Measurements from ENCODE around the gene SIAH1.

DNA sequence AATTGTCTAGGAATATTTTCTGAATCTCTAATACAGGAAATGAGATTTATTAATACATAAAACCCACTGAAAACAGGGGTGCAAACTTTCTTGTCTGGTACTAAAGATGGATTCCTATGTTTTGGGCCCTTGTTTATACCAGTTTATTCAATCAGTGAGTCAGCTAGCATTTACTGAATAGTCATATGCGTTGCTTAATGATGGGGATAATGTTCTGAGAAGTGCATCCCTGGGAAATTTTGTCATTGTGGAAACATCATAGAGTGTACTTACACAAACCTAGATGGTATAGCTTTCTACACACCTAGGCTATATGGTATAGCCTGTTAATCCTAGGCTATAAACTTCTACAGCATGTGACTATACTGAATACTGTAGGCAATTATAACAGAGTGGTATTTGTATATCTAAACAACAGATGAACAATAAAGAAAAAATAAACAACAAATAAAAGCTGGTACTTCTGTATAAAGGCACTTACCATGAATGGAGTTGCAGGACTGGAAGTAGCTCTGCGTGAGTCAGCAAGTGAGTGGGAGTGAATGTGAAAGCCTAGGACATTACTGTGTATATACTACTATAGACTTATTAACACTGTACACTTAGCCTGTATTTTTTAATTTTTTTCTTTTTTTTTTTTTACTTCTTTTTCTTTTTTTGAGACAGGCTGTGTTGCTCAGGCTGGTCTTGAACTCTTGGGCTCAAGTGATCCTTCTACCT, 63.7 kb downstream of the SIAH1 start:
- no peak for TF ChIP-seq EZH2phosphoT487 (conservative IDR thresholded peaks at IDR 0.05; ENCODE audit: low read length)
- TF ChIP-seq, protein P1, sequence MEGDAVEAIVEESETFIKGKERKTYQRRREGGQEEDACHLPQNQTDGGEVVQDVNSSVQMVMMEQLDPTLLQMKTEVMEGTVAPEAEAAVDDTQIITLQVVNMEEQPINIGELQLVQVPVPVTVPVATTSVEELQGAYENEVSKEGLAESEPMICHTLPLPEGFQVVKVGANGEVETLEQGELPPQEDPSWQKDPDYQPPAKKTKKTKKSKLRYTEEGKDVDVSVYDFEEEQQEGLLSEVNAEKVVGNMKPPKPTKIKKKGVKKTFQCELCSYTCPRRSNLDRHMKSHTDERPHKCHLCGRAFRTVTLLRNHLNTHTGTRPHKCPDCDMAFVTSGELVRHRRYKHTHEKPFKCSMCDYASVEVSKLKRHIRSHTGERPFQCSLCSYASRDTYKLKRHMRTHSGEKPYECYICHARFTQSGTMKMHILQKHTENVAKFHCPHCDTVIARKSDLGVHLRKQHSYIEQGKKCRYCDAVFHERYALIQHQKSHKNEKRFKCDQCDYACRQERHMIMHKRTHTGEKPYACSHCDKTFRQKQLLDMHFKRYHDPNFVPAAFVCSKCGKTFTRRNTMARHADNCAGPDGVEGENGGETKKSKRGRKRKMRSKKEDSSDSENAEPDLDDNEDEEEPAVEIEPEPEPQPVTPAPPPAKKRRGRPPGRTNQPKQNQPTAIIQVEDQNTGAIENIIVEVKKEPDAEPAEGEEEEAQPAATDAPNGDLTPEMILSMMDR (IDR thresholded peaks at IDR 0.05; ENCODE audit: insufficient read depth, low read length, poor library complexity, severe bottlenecking), result no peak
